GM19467 (cell line): ENCODE measurements around the gene FAF1.
A peak's percentile ranks its signal among the peaks of the same experiment; 100 is the strongest.
"Not testable (repeated sequence)": the region's sequence is repeated elsewhere in the genome, so short reads cannot be mapped to it uniquely, and the experiment has no call there.

Experiments used
- ATAC-seq: cut with Tn5 transposase; IDR thresholded peaks from one replicate; pipeline ENCODE4 v1.9.1; 2021; ENCODE audit warnings: mild to moderate bottlenecking, moderate library complexity; ENCODE audit not compliant: unreplicated experiment

Gene FAF1

GRCh38 chr1:50917138-50918137 lies 42.6 kb downstream of the FAF1 start:
- no peak for ATAC-seq

GRCh38 chr1:50915621-50916020 lies 44.4 kb downstream of the FAF1 start:
- no peak for ATAC-seq

GRCh38 chr1:50913954-50914353 lies 46.1 kb downstream of the FAF1 start:
- ATAC-seq = no peak

DNA sequence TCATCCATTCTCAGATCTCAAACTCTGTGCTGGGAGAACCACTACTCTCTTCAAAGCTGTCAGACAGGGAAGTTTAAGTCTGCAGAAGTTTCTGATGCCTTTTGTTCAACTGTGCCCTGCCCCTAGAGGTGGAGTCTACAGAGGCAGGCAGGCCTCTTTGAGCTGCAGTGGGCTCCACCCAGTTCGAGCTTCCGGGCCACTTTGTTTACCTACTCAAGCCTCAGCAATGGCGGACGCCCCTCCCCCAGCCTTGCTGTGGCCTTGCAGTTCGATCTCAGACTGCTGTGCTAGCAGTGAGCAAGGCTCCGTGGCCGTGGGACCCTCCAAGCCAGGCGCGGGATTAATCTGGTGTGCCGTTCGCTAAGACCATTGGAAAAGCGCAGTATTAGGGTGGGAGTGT lies 49.7 kb downstream of the FAF1 start:
- ATAC-seq = not testable (repeated sequence)

DNA sequence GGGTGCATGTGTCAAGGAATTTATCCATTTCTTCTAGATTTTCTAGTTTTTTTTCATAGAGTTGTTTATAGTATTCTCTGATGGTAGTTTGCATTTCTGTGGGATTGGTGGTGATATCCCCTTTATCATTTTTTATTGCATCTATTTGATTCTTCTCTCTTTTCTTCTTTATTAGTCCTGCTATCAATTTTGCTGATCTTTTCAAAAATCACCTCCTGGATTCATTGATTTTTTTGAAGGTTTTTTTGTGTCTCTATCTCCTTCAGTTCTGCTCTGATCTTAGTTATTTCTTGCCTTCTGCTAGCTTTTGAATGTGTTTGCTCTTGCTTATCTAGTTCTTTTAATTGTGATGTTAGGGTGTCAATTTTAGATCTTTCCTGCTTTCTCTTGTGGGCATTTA lies 52.5 kb downstream of the FAF1 start:
- ATAC-seq = not testable (repeated sequence)

DNA sequence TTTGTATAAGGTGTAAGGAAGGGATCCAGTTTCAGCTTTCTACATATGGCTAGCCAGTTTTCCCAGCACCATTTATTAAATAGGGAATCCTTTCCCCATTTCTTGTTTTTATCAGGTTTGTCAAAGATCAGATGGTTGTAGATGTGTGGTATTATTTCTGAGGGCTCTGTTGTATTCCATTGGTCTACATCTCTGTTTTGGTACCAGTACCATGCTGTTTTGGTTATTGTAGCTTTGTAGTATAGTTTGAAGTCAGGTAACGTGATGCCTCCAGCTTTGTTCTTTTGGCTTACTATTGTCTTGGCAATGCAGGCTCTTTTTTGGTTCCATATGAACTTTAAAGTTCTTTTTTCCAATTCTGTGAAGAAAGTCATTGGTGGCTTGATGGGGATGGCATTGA lies 54.0 kb downstream of the FAF1 start:
- not testable (repeated sequence) for ATAC-seq

GRCh38 chr1:50902419-50902818 lies 57.6 kb downstream of the FAF1 start:
- ATAC-seq = no peak

DNA sequence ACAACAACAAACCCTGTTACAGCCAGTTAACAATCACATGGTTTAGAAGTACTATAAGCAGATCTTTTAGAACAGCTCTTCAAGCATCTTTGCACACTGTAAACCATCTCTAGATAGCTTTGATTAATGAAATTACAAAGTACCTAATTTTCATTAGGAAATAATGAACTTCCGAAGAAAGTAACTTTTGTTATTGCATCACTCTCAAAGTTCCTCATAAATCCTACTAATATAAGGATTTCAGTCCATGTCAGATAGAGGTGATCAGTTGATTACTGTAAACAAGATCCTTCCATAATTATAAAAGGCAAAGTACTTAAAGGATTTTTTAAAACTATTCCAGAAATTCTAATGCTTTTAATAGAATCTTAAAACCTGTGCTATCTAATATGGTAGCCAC lies 58.2 kb downstream of the FAF1 start:
- ATAC-seq = no peak

- no peak for ATAC-seq
These were observed 61.3 kb downstream of the FAF1 start for GRCh38 chr1:50898773-50899172.

- no peak for ATAC-seq
These were observed 65.7 kb downstream of the FAF1 start for GRCh38 chr1:50894340-50894739.

DNA sequence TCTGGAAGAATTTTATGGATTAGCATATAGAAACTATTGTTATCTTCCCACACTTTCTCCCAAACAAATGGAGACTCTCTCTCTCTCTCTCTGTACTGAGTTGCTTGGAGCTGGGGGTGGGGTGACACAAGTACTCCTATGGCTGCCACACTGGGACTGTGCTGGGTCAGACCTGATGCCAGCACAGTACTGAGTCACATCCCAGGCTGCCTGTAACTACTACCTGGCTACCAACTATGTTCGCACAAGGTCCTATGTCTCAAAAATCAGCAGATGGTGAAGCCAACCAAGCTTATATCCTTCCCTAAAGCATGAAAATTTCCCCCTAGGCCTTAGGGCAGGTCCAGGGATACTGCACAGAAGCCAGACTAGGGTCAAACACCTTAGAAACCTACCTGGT lies 66.6 kb downstream of the FAF1 start:
- ATAC-seq = no peak

DNA sequence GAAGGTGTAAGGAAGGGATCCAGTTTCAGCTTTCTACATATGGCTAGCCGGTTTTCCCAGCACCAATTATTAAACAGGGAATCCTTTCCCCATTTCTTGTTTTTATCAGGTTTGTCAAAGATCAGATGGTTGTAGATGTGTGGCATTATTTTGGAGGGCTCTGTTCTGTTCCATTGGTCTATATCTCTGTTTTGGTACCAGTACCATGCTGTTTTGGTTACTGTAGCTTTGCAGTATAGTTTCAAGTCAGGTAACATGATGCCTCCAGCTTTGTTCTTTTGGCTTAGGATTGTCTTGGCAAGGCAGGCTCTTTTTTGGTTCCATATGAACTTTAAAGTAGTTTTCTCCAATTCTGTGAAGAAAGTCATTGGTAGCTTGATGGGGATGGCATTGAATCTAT lies 72.5 kb downstream of the FAF1 start:
- not testable (repeated sequence) for ATAC-seq

DNA sequence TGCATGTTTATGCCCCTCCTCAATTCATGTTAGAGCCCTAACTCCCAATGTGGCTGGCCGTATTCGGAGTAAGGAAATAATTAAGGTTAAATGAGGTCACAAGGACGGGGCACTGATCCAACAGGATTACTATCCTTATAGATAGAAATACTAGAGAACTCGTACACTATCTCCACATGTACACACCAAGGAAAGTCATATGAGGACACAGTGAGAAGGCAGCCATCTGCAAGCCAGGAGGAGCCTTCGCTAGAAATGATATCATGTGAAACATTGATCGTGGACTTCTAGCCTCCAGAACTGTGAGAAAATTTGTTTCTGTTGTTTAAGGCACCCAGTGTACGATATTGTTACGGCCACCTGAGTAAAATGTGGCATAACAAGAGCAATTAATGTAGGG lies 79.7 kb downstream of the FAF1 start:
- ATAC-seq = no peak

DNA sequence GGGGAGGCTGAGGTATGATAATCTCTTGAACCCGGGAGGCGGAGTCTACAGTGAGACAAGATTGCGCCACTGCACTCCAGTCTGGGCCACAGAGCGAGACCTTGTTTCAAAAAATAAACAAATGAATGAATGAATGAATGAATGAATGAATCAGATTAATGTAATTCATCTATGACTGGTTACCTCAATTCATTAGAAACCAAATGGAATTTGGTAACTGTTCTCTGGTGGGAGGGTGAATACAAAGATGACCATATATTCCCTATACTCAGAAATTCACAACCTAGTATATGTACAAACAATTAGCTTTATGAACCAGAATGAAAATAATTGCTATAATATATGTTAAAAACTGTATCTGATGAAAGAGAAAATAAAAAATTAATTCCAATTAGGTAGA lies 80.9 kb downstream of the FAF1 start:
- no peak for ATAC-seq

GRCh38 chr1:50878434-50878833 lies 81.6 kb downstream of the FAF1 start:
- ATAC-seq = no peak

DNA sequence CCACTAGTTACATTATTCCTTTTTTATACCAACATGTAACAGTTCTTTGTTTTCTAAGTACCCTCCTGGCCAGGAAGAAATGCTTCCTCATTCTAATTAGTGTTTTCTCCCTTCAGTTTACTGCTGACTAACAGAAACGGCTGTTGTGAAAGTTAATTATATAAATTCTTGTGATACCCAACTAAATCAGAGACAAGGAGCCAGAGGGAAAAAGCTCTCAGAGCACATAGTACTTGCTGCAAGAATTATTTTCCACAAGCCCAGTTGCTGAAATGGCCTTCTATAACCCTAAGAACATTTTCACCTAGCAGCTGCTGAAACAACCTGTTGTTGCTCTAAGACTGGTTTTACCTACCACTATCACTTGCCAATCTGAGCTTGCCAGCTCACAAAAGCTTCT lies 82.4 kb downstream of the FAF1 start:
- ATAC-seq = no peak

GRCh38 chr1:50873458-50874187 lies 86.4 kb downstream of the FAF1 start:
- ATAC-seq = peak; percentile 89

- not testable (repeated sequence) for ATAC-seq
These were observed 95.2 kb downstream of the FAF1 start for GRCh38 chr1:50864845-50865244.

DNA sequence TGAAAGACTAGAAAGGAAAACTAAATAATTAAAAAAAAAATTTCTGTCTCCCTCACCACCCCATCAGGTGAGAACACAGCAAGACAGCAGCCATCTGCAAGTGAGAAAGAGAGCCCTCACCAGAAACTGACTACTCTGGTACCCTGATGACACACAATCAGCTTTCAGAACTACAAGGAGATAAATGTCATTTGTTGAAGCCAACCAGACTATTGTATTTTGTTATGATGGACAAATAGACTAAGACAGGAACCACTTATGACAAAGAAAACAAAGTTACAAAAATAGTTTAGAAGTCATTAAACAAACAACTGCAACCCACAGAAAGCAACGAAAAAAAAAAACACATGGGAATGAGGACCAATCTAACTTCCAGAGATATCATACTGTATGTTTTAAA lies 98.3 kb downstream of the FAF1 start:
- ATAC-seq = no peak

DNA sequence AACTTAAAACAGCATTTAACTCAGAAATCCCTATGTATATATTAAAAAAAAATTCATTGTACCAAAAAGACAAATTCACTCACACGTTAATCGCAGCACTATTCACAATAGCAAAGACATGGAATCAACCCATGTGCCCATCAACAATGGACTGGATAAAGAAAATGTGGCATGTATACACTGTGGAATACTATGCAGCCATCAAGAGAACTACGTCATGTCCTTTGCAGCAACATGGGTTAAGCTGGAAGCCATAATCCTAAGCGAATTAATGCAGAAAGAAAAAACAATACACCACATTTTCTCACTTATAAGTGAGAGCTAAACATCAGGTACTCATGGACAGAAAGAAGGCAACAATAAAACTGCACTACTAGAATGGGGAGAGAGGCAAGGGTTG lies 99.4 kb downstream of the FAF1 start:
- no peak for ATAC-seq

GRCh38 chr1:50860256-50860655 lies 99.8 kb downstream of the FAF1 start:
- ATAC-seq = no peak

GRCh38 chr1:50859657-50860056 lies 100.4 kb downstream of the FAF1 start:
- no peak for ATAC-seq
